AG10803 (cell line): ENCODE data around the gene POLE.
A peak's percentile ranks its signal among the peaks of the same experiment; 100 is the strongest.

Experiments used
- DNase-seq: peaks from one replicate; pipeline ENCODE4 v3.0.0; 2010; ENCODE audit warnings: low read depth
- H3K4me3 ChIP-seq: 2 replicates; pipeline ENCODE4 v1.5.1; 2011; ENCODE audit warnings: mild to moderate bottlenecking, low read length, control low read depth
- TF ChIP-seq, protein P1 (sequence below): conservative IDR thresholded peaks from 2 replicates; pipeline ENCODE4 v1.5.1; 2011; ENCODE audit warnings: mild to moderate bottlenecking, low read length, control low read depth, inconsistent platforms

Gene POLE

GRCh38 chr12:132625731-132626430 lies 61.3 kb downstream of the POLE start:
- TF ChIP-seq, protein P1, sequence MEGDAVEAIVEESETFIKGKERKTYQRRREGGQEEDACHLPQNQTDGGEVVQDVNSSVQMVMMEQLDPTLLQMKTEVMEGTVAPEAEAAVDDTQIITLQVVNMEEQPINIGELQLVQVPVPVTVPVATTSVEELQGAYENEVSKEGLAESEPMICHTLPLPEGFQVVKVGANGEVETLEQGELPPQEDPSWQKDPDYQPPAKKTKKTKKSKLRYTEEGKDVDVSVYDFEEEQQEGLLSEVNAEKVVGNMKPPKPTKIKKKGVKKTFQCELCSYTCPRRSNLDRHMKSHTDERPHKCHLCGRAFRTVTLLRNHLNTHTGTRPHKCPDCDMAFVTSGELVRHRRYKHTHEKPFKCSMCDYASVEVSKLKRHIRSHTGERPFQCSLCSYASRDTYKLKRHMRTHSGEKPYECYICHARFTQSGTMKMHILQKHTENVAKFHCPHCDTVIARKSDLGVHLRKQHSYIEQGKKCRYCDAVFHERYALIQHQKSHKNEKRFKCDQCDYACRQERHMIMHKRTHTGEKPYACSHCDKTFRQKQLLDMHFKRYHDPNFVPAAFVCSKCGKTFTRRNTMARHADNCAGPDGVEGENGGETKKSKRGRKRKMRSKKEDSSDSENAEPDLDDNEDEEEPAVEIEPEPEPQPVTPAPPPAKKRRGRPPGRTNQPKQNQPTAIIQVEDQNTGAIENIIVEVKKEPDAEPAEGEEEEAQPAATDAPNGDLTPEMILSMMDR: no peak
- DNase-seq: no peak
- H3K4me3 ChIP-seq: no peak overlapping the region

- TF ChIP-seq, protein P1: no peak
- H3K4me3 ChIP-seq: no peak overlapping the region
- no peak for DNase-seq
These were observed 62.1 kb downstream of the POLE start for GRCh38 chr12:132624910-132625630.

DNA sequence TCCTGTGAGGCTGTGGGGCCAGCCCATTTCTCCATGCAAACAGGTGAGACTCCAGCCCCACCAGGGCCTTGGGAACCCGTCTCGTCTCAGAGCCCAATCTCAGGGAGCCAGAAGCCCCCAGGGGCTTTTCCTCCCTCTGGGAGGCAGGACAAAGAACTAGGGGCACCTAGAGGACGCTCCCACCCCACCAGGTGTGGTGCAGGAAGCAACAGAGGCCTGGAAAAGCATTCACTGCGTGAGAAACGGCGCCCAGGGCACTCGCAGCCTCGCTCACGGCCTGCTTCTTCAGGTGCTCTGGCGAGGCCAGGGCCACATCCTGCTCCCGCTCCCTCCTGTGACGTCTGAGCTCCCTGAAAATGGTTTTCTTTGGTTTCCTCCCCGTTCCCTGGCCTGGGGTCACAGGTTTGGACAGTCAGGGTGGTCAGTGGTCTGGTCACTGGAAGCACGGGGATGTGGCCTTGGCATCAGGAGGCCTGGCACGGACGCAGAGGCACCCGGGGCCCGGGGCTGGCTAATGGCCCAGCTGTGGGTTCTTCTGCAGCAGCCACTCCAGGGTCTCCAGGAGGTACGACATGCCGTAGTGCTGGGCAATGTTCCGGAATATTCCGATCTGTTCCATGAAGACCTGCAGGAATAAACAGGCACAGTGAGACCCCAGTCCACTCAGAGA lies 62.8 kb downstream of the POLE start:
- no peak for DNase-seq
- TF ChIP-seq, protein P1: no peak
- no peak overlapping the region for H3K4me3 ChIP-seq

GRCh38 chr12:132623072-132623869 lies 63.9 kb downstream of the POLE start:
- TF ChIP-seq, protein P1: no peak
- no peak for DNase-seq
- no peak overlapping the region for H3K4me3 ChIP-seq

- TF ChIP-seq, protein P1: no peak
- peak; percentile 70 for DNase-seq
- peak overlapping the region; percentile 16; the same call in 1 of the 2 replicates for H3K4me3 ChIP-seq
These were observed 64.6 kb downstream of the POLE start for GRCh38 chr12:132622437-132623071.

DNA sequence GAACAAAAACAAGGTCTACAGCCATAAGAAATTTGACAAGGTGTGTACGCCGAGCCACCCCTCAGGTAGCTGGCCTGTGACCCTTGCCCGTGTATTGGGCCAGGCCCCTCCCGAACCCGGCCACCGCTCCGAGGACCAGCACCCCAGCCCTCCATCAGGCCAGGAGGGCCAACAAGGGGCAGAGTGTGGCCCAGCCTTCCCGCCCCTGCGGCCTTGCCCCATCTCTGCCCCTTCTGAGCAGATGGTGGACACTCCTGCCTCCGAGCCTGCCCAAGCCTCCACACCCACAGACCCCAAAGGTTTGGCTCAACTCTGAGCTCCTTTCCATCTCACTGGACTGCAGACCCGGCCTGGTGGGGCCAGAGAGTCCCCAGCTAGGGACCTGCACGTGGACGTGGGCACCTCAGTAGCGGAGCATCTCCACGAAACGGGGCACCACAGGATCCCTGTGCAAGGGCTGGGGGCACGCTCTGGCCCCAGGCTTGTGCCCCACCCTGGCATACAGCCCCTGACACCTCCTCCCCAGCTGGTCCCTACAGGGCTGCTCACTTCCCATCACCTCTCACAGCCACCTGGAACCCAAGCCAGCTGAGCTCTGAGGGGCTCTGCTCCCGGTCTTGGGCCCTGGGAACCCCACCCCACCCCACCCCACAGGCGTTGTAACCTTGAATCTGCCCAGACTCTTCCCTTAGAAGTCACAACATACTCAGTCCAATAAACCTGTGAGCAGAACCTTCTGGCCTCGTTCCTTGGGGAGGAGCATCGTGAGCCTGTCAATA lies 65.3 kb downstream of the POLE start:
- H3K4me3 ChIP-seq: no peak overlapping the region
- no peak for DNase-seq
- TF ChIP-seq, protein P1: no peak
